Heart right ventricle (tissue), 16 donors: ENCODE measurements around the gene F12. TPM values are rescaled to one million over a fixed set of nuclear protein-coding genes. Genes with fewer than 3 reads are reported as not detected.

Experiments used
- ATAC-seq, 8 donors: fragments of 200-7000 bp; cut with Tn5 transposase; one replicate each; pipeline ENCODE4 v1.9.1; 2020; ENCODE audit warnings: mild to moderate bottlenecking in 8 of 8, moderate library complexity in 8 of 8, moderate number of reproducible peaks in 1 of 8
- DNase-seq, 2 donors: peaks; one replicate each; pipeline ENCODE4 v3.0.0-alpha.2; 2020
- H3K27ac ChIP-seq, 10 donors: fragments of 200-600 bp; sonication (generic) in 2 of 10; one replicate each; pipeline versions ENCODE4 v1.5.0 to v1.8.0; 2020 to 2022; ENCODE audit warnings: mild to moderate bottlenecking in 3 of 10
- H3K27me3 ChIP-seq, 7 donors: fragments of 200-600 bp; one replicate each; pipeline ENCODE4 v1.8.0; 2021 to 2022; ENCODE audit warnings: mild to moderate bottlenecking in 2 of 7
- H3K36me3 ChIP-seq, 9 donors: fragments of 200-600 bp; sonication (generic) in 1 of 9; one replicate each; pipeline versions ENCODE4 v1.5.0 to v1.8.0; 2020 to 2022; ENCODE audit warnings: mild to moderate bottlenecking in 2 of 9
- H3K4me1 ChIP-seq, 9 donors: fragments of 200-600 bp; sonication (generic) in 1 of 9; one replicate each; pipeline versions ENCODE4 v1.5.0 to v1.8.0; 2020 to 2022; ENCODE audit warnings: mild to moderate bottlenecking in 4 of 9
- H3K4me3 ChIP-seq, 10 donors: fragments of 200-600 bp; sonication (generic) in 2 of 10; one replicate each; pipeline versions ENCODE4 v1.5.0 to v1.8.0; 2020 to 2022; ENCODE audit warnings: mild to moderate bottlenecking in 7 of 10, moderate library complexity in 2 of 10
- H3K9me3 ChIP-seq, 11 donors: fragments of 200-600 bp in 10 of 11; sonication (generic) in 2 of 11; one replicate each; pipeline versions ENCODE4 v1.5.0 to v1.8.0; 2013 to 2022; ENCODE audit warnings: mild to moderate bottlenecking in 2 of 11, control low read depth in 1 of 11, moderate library complexity in 1 of 11
- CTCF ChIP-seq, 9 donors: fragments of 200-600 bp; sonication (generic) in 2 of 9; IDR thresholded peaks; one replicate each; pipeline versions ENCODE4 v1.5.0 to v1.8.0; 2021 to 2022; ENCODE audit warnings: antibody characterized with exemption in 9 of 9, mild to moderate bottlenecking in 5 of 9, moderate library complexity in 1 of 9
- WGBS, 2 donors: extraction: QIAGEN DNeasy Blood & Tissue Kit; methylation state at CpG; one replicate each; pipeline ENCODE4 v1.1.7; 2013; ENCODE audit warnings: inconsistent platforms in 1 of 2; 5-methylcytosine and 5-hydroxymethylcytosine counted together
- intact Hi-C, 10 donors: fragments of 100-400 bp; cut with DNase I; formaldehyde crosslinking; loops; one replicate each; pipeline versions ENCODE4 v1.11.1 to v1.14.2; 2022
- polyA plus RNA-seq, 2 donors: library from polyadenylated mRNA; stranded (reverse); fragments of 200-250 nt; gene quantifications; one replicate each; pipeline ENCODE4 v1.2.3, GENCODE V29; 2013
- total RNA-seq, 10 donors: library from RNA; stranded (reverse); fragmentation: NEBNext Ultra II Directional in 3 of 10; extraction: Animal tissue kit (Norgen Biotek cat#: 25700) in 3 of 10; gene quantifications; one replicate each; pipeline versions ENCODE4 v1.2.1 to v1.2.4, GENCODE V29; 2021 to 2023
- donor health status: Arrhythmogenic right ventricular cardiomyopathy.
- donor health status: ischemic (EF 13 %, LVEDD 7.1; RV severe dilation, severe dysfunction).
- donor health status: healthy with polysubstance abuse.
- donor health status: DM: no; HTN: yes; CAD: no.
- donor health status: DM: no; HTN: no; CAD: no.
- donor health status: ischemic (EF 25% LVEDD 6.9; RV normal size, moderate dysfunction).
- donor health status: ischemic (EF 25% LVEDD 5.7; RV mildly dilated, moderate dysfunction).
- donor health status: healthy.
- donor health status: DM: yes; HTN: yes; CAD: no.
- donor health status: Ischemic cardiomyopathy.
- donor health status: ischemic (EF 35%, LVEDD 5.7; RV mildly dilated, moderate dysfunction).
- donor health status: nonischemic (EF 11% LVEDD 7.7; RV severe dilation, severe dysfunction).
- donor health status: DM: yes; HTN: yes; CAD: no.
- donor health status: PGD.
- donor health status: ischemic (EF 29% LVEDD 5.4; RV normal size, mild dysfunction).
- donor health status: nonischemic (EF 23%, LVEDD 6.1; RV moderate dilation, normal function).

The F12 gene
- total and polyA plus RNA-seq, 12 donors = 0.25 to 0.37 (median 0.28) TPM; not detected in 9

- peaks cover 0 to 21% (median 0%) of the 10 kb centered on the region in 7 donors for H3K27me3 ChIP-seq
- peaks cover 10 to 62% (median 46%) of the 10 kb centered on the region in 9 donors for H3K4me1 ChIP-seq
- peak; percentile 28 to 61 (median 53) for TF ChIP-seq CTCF (IDR thresholded peaks at IDR 0.05)
- peak overlapping the region in 7 of 10 donors; percentile 39 to 80 (median 75) for H3K27ac ChIP-seq
- WGBS, 2 donors = 69 to 82% methylated on average over 23 to 24 of the region's 24 CpGs
- DNase-seq = peak; percentile 64 to 82
- no peaks in the 10 kb centered on the region for H3K9me3 ChIP-seq
- H3K4me3 ChIP-seq = no peak overlapping the region
- peaks cover 0 to 40% (median 13%) of the 10 kb centered on the region in 9 donors for H3K36me3 ChIP-seq
- intact Hi-C loops = loop anchor here in 8 of 10 donors (1.0 to 10.0 kb wide), 8 partner anchors 40 to 342 kb away; partner anchors contain the start of genes MXD3 (in 2 of the 8) and PDLIM7 (in 2 of the 8)
- ATAC-seq = peak; percentile 22 to 52 (median 43)
Measured at GRCh38 chr5:177456976-177457851, 47.9 kb upstream of the F12 start.

- Histone ChIP-seq H3K9me3 (no peaks in the 10 kb centered on the region), H3K4me1 (peaks cover 10 to 56% (median 40%) of the 10 kb centered on the region in 9 donors), H3K27ac (peak overlapping the region in 8 of 10 donors; percentile 39 to 80 (median 72)), H3K4me3 (peak overlapping the region in 5 of 10 donors; percentile 62 to 84 (median 71)), H3K27me3 (peaks cover 0 to 21% (median 0%) of the 10 kb centered on the region in 7 donors), H3K36me3 (peaks cover 0 to 40% (median 13%) of the 10 kb centered on the region in 9 donors)
- WGBS, 2 donors = 31 to 40% methylated on average over 12 of the region's 12 CpGs
- peak in 4 of 9 donors; percentile 5 to 45 (median 21) for TF ChIP-seq CTCF (IDR thresholded peaks at IDR 0.05)
- intact Hi-C loops = loop anchor here in 8 of 10 donors (1.0 to 10.0 kb wide), 8 partner anchors 40 to 342 kb away; partner anchors contain the start of genes MXD3 (in 2 of the 8) and PDLIM7 (in 2 of the 8)
- ATAC-seq (no peak), DNase-seq (no peak)
Measured at GRCh38 chr5:177456591-177456964, 47.2 kb upstream of the F12 start.

GRCh38 chr5:177455661-177456590 lies 46.6 kb upstream of the F12 start:
- H3K27ac ChIP-seq = peak overlapping the region in 9 of 10 donors; percentile 65 to 82 (median 75)
- intact Hi-C loops = loop anchor here (1.0 to 10.0 kb wide), 14 partner anchors 31 to 341 kb away; partner anchors contain the start of genes PDLIM7 (in 3 of the 10) and MXD3 (in 2 of the 10)
- 1% methylated on average over 76 of the region's 76 CpGs for WGBS, 2 donors
- H3K4me3 ChIP-seq = peak overlapping the region; percentile 39 to 84 (median 63)
- H3K36me3 ChIP-seq = peaks cover 0 to 40% (median 13%) of the 10 kb centered on the region in 9 donors
- peak; percentile 93 for DNase-seq
- ATAC-seq = peak; percentile 52 to 84 (median 70)
- TF ChIP-seq CTCF (IDR thresholded peaks at IDR 0.05) = peak; percentile 88 to 96 (median 94)
- H3K4me1 ChIP-seq = peaks cover 10 to 52% (median 38%) of the 10 kb centered on the region in 9 donors
- peaks cover 0 to 23% (median 0%) of the 10 kb centered on the region in 7 donors for H3K27me3 ChIP-seq
- no peaks in the 10 kb centered on the region for H3K9me3 ChIP-seq
